Measurements from ENCODE around the gene RHBDF2. TPM values are rescaled to one million over a fixed set of nuclear protein-coding genes. Genes with fewer than 3 reads are reported as not detected.

RHBDF2 gene
- total RNA-seq, 1 donor from 2014 or later = 11.8 TPM

GRCh38 chr17:76451506-76451905, 49.7 kb downstream of the RHBDF2 start:
- TF ChIP-seq, protein P1, sequence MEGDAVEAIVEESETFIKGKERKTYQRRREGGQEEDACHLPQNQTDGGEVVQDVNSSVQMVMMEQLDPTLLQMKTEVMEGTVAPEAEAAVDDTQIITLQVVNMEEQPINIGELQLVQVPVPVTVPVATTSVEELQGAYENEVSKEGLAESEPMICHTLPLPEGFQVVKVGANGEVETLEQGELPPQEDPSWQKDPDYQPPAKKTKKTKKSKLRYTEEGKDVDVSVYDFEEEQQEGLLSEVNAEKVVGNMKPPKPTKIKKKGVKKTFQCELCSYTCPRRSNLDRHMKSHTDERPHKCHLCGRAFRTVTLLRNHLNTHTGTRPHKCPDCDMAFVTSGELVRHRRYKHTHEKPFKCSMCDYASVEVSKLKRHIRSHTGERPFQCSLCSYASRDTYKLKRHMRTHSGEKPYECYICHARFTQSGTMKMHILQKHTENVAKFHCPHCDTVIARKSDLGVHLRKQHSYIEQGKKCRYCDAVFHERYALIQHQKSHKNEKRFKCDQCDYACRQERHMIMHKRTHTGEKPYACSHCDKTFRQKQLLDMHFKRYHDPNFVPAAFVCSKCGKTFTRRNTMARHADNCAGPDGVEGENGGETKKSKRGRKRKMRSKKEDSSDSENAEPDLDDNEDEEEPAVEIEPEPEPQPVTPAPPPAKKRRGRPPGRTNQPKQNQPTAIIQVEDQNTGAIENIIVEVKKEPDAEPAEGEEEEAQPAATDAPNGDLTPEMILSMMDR (IDR thresholded peaks at IDR 0.05; ENCODE audit: unreplicated experiment) = no peak
- H3K9me3 Mint-ChIP-seq (ENCODE audit: low read depth) = no peaks in the 10 kb centered on the region
- peak overlapping the region; percentile 84 for H3K4me3 Mint-ChIP-seq (ENCODE audit: low read depth)
- DNase-seq (ENCODE audit: low spot score, unreplicated experiment) = no peak
- H3K36me3 Mint-ChIP-seq (ENCODE audit: insufficient read depth) = no peaks in the 10 kb centered on the region
- H3K27me3 Mint-ChIP-seq = no peaks in the 10 kb centered on the region
- H3K4me1 Mint-ChIP-seq (ENCODE audit: low read depth) = peaks cover 10% of the 10 kb centered on the region
- no peak overlapping the region for H3K27ac Mint-ChIP-seq

GRCh38 chr17:76449126-76449525, 52.1 kb downstream of the RHBDF2 start:
- peaks cover 21% of the 10 kb centered on the region for H3K4me1 Mint-ChIP-seq (ENCODE audit: low read depth)
- TF ChIP-seq, protein P1 (IDR thresholded peaks at IDR 0.05; ENCODE audit: unreplicated experiment) = no peak
- DNase-seq (ENCODE audit: low spot score, unreplicated experiment) = no peak
- no peak overlapping the region for H3K27ac Mint-ChIP-seq
- no peak overlapping the region for H3K4me3 Mint-ChIP-seq (ENCODE audit: low read depth)
- H3K27me3 Mint-ChIP-seq = no peaks in the 10 kb centered on the region
- H3K36me3 Mint-ChIP-seq (ENCODE audit: insufficient read depth) = no peaks in the 10 kb centered on the region
- H3K9me3 Mint-ChIP-seq (ENCODE audit: low read depth) = no peaks in the 10 kb centered on the region

DNA sequence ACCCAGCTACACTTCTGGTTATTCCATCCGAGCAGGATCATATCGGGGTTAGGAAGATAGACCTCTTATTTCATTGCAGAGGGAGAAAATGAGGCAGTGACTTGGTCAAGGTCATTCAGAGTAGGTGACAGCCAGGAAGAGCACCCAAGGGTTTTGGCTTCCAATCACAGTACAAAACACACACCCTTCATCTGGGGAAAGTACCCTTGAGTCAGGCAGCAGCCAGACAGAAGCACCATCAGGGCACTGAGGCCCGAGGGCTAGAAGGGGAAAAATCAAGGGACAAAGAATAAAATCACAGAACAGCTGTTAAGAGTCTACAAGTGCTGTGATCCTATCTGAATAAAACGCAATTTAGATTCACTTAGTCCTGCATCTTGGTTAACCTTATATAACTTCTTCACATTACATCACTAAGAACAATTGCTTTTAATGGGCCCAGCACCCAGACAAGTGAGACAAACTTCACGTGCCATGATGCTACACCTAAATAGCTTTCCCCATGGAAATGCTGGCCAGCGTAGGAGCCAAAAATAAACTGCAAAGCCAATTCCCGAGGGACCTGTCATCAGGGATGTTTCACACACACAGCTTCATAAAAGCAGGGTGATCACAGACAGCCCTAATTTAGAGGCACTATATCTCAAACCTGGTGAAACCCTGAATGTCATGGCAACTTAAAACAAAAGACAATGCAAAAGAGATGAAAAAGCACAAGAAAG, 53.1 kb downstream of the RHBDF2 start:
- TF ChIP-seq, protein P1 (IDR thresholded peaks at IDR 0.05; ENCODE audit: unreplicated experiment) = no peak
- Mint-ChIP-seq H3K36me3 (ENCODE audit: insufficient read depth) (no peaks in the 10 kb centered on the region), H3K9me3 (ENCODE audit: low read depth) (no peaks in the 10 kb centered on the region), H3K4me3 (ENCODE audit: low read depth) (no peak overlapping the region), H3K4me1 (ENCODE audit: low read depth) (peaks cover 21% of the 10 kb centered on the region), H3K27me3 (no peaks in the 10 kb centered on the region), H3K27ac (peak overlapping the region; percentile 49)
- DNase-seq (ENCODE audit: low spot score, unreplicated experiment) = no peak

GRCh38 chr17:76446449-76447231, 54.6 kb downstream of the RHBDF2 start:
- H3K4me1 Mint-ChIP-seq (ENCODE audit: low read depth) = peaks cover 23% of the 10 kb centered on the region
- H3K9me3 Mint-ChIP-seq (ENCODE audit: low read depth) = no peaks in the 10 kb centered on the region
- no peak overlapping the region for H3K27ac Mint-ChIP-seq
- H3K4me3 Mint-ChIP-seq (ENCODE audit: low read depth) = no peak overlapping the region
- no peaks in the 10 kb centered on the region for H3K27me3 Mint-ChIP-seq
- no peak for DNase-seq (ENCODE audit: low spot score, unreplicated experiment)
- TF ChIP-seq, protein P1 (IDR thresholded peaks at IDR 0.05; ENCODE audit: unreplicated experiment) = no peak
- H3K36me3 Mint-ChIP-seq (ENCODE audit: insufficient read depth) = no peaks in the 10 kb centered on the region

- no peak overlapping the region for H3K4me3 Mint-ChIP-seq (ENCODE audit: low read depth)
- H3K9me3 Mint-ChIP-seq (ENCODE audit: low read depth) = no peaks in the 10 kb centered on the region
- TF ChIP-seq, protein P1 (IDR thresholded peaks at IDR 0.05; ENCODE audit: unreplicated experiment) = no peak
- H3K36me3 Mint-ChIP-seq (ENCODE audit: insufficient read depth) = no peaks in the 10 kb centered on the region
- H3K27ac Mint-ChIP-seq = no peak overlapping the region
- no peak for DNase-seq (ENCODE audit: low spot score, unreplicated experiment)
- no peaks in the 10 kb centered on the region for H3K27me3 Mint-ChIP-seq
- peaks cover 21% of the 10 kb centered on the region for H3K4me1 Mint-ChIP-seq (ENCODE audit: low read depth)
Observed at GRCh38 chr17:76445697-76446448, 55.4 kb downstream of the RHBDF2 start.
